HG03097 (cell line): ENCODE data around the gene SLC25A10.
"Not testable (repeated sequence)": the region's sequence is repeated elsewhere in the genome, so short reads cannot be mapped to it uniquely, and the experiment has no call there.

Source experiments
- ATAC-seq: cut with Tn5 transposase; IDR thresholded peaks from one replicate; pipeline ENCODE4 v1.9.1; 2021; ENCODE audit not compliant: unreplicated experiment, low FRiP score

The SLC25A10 gene

DNA sequence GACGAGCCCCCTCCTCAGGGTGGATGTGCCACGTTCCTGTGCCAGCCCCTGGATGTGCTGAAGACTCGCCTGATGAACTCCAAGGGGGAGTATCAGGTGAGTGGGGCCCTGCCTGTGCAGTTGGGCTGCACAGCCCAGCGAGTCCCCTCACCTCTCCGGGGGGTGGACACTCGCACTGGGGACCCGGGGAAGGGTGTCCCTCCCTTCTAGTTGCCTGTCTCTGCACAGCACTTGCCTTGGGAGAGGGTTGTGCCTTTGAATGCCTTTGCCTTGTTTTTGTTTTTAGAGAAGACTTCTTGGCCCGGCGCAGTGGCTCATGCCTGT is 5.6 kb downstream of the SLC25A10 start:
- no peak for ATAC-seq

DNA sequence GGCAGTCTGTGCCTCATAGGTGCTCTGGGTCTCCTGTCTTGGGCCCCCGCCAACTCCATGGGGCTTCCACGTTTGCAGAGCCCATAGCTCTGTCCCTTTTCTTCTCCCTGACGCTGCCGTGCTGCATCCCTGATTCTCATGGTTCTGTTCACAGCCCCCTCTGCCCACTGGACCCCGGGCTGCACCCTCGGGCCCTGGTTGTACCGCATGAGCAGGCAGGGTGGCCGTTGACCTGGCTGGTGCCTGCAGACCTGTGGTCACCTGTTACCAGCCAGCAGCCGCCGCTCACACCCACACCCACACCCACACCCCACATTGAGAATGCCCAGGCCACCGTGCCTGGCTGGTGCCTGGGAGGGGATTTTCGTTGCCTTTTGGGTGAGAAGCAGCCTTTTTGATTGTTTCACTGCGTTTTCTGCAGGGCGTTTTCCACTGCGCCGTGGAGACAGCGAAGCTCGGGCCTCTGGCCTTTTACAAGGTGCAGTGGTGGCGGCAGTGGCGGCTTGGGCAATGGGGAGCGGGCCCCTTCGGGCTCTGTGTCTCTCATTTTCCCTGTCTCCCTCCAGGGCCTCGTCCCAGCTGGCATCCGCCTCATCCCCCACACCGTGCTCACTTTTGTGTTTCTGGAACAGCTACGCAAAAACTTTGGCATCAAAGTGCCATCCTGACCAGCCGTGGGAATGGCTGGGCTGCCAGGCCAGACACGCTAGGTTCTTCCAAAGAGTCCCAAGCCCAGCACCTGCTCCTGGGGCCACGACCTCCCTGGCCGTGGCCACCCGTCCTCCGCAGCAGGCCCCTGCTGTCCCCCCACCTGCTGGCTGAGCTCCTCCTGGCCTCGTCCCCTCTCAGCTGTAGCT is 7.6 kb downstream of the SLC25A10 start:
- no peak for ATAC-seq

DNA sequence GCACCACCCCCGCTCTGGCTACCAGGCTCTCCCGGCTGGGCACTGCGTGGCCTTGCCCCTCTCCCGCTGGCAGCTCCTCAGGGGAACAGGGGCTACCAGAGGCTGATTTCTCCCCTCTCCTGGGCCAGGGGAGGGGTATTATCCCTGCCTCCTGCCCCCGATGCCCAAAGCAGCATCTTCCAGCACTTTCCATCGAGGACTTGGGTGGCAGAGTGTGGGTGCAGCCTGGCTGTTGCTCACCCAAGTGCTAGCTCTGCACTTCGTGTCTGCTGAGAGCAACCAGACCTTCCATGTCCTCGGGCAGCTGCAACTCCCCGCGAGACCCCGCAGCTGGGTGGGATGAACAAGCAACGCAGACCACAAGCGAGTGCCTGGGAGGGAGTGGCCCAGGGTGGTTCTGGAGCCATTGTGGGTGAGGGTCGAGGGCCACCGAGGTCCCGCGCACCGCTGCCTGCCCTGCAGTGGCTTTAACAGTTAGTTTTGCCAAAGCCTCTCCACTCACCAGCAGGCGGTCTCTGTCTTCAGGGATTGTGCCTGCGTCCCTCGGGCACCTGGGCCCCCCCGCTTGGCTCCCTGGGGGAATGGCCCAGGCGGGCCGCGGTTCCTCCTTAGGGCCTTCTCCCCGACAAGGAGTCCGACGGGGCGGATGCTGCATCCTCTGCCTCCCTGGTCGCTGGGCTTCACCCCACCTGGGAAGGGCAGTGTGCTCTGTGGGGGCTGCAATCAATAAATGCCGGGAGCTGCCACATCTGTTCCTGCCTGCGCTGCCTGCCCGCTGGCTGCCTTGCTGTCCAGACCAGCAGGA is 8.4 kb downstream of the SLC25A10 start:
- ATAC-seq: no peak

- no peak for ATAC-seq
Measured at GRCh38 chr17:81722184-81723120, 10.4 kb downstream of the SLC25A10 start.

GRCh38 chr17:81723651-81724209 is 11.6 kb downstream of the SLC25A10 start:
- no peak for ATAC-seq

- no peak for ATAC-seq
Measured at GRCh38 chr17:81725439-81725838, 13.4 kb downstream of the SLC25A10 start.

DNA sequence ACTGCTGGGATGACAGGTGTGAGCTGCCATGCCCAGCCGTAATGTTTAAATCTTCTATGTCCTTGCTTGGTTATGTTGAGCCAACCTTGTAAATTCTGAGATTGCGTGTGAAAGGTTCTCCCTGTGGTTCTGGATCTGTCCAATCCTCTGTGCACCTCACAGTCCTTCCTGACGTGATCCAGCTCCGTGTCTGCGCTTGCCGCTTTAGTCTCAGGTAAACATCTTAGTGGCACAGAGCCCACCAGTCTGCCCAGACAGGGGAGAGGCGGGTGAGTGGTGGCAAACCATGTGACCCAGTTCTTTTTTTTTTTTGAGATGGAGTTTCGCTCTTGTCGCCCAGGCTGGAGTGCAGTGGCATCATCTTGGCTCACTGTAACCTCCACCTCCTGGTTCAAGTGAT is 13.9 kb downstream of the SLC25A10 start:
- no peak for ATAC-seq

DNA sequence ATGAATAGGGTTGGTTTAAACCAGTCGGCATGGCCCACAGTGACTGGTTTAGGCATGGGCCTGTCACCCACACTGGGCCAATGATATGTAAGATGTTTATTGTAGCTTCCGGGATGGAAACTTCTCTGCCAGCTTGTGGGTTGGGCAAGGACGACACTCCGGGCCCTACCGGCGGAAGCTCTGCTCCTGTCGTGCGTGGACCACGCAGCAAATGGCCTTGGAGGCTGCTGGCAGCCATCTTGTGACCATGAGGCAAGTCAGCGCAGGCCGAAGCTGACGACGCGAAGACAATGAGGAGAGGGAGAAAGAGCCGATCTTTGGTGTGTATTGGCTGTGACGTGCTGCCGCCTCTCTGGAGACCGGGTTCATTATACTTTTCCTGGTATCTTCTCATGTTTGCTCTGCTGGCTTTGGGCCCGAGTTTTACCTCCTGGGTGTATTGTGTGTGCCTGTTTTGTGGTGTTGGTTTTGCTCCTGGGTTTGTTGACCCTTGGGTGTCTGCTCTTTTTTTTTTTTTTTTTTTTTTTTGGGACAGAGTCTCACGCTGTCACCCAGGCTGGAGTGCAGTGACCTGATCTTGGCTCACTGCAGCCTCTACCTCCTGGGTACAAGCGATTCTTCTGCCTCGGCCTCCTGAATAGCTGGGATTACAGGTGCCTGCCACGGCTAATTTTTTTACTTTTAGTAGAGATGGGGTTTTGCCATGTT is 15.4 kb downstream of the SLC25A10 start:
- no peak for ATAC-seq

GRCh38 chr17:81733507-81734404 is 21.7 kb downstream of the SLC25A10 start:
- no peak for ATAC-seq

- no peak for ATAC-seq
Measured at GRCh38 chr17:81734405-81735263, 22.6 kb downstream of the SLC25A10 start.

GRCh38 chr17:81735264-81736102 is 23.4 kb downstream of the SLC25A10 start:
- no peak for ATAC-seq

- ATAC-seq: no peak
Measured at GRCh38 chr17:81737947-81738800, 26.1 kb downstream of the SLC25A10 start.

- ATAC-seq: no peak
Measured at GRCh38 chr17:81738801-81739393, 26.8 kb downstream of the SLC25A10 start.

DNA sequence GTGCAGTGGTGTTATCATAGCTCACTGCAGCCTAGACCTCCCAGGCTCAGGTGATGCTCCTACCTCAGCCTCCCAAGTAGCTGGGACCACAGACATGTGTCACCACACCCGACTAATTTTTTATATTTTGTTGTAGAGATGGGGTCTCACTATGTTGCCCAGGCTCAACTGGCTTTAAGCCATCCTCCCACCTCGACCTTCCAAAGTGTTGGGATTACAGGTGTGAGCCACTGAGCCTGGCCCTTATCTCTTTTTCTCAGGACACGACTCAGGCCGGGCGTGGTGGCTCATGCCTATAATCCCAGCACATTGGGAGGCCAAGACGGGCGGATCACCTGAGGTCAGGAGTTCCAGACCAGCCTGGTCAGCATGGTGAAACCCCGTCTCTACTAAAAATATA is 27.5 kb downstream of the SLC25A10 start:
- not testable (repeated sequence) for ATAC-seq

DNA sequence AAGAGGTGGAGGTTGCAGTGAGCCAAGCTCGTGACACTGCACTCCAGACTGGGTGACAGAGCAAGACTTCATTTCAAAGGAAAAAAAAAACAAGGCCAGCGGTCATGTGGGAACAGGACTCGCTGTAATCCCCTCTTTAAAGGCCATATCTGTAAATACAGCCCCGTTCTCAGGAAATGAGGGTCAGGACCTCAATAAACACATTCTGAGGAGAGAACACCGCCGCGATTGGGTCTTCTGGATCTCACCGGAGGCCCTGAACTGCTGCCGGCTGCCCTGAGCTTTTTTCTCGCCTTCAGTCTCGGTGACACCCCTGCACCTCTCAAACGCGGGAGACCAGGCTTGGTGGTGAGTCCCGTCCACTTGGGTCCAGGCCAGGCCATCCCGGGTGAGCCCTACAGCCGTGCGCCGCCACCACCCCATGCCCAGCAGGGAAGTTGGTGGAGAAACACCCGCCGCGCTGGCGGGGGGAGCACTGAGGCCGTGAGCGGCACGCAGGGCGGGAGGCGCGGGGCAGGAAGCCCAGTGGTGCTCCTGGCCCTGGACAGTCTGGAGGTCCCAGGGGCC is 28.4 kb downstream of the SLC25A10 start:
- no peak for ATAC-seq
